Natural killer cell (primary cell): Measurements from ENCODE around the gene GRID2. TPM values are rescaled to one million over a fixed set of nuclear protein-coding genes. Genes with fewer than 3 reads are reported as not detected.

Experiments
- ATAC-seq, 3 donors: fragments of 150-1000 bp in 2 of 3; fragments of 200-7000 bp in 1 of 3; cut with Tn5 transposase; 1 replicate in 1 of 3; 2 replicates in 2 of 3; pipeline ENCODE4 v1.10.0; 2021; ENCODE audit warnings: mild to moderate bottlenecking in 2 of 3, moderate library complexity in 2 of 3
- DNase-seq, 2 donors: peaks; one replicate each; pipeline versions ENCODE4 v3.0.0 to v3.0.0-alpha.2; 2013 to 2021; ENCODE audit warnings: mixed read lengths in 1 of 2
- H3K27ac ChIP-seq: one replicate; pipeline ENCODE4 v1.5.1; 2013; ENCODE audit warnings: mild to moderate bottlenecking, low read length
- H3K27me3 ChIP-seq: one replicate; pipeline ENCODE4 v1.6.1; 2013; ENCODE audit warnings: low read length; ENCODE audit not compliant: control insufficient read depth, insufficient read depth
- H3K36me3 ChIP-seq: one replicate; pipeline ENCODE4 v1.6.1; 2013; ENCODE audit warnings: low read length; ENCODE audit not compliant: control insufficient read depth, insufficient read depth
- H3K4me1 ChIP-seq: one replicate; pipeline ENCODE4 v1.6.1; 2013; ENCODE audit warnings: low read length; ENCODE audit not compliant: control insufficient read depth, insufficient read depth
- H3K4me3 ChIP-seq: one replicate; pipeline ENCODE4 v1.5.1; 2013; ENCODE audit warnings: low read length
- H3K9me3 ChIP-seq: one replicate; pipeline ENCODE4 v1.6.1; 2013; ENCODE audit warnings: low read length; ENCODE audit not compliant: control insufficient read depth, insufficient read depth
- H3K27ac Mint-ChIP-seq, 2 donors: one replicate each; pipeline ENCODE4 v1.8.0; 2022; ENCODE audit warnings: mild to moderate bottlenecking in 2 of 2, mixed read lengths in 2 of 2, moderate library complexity in 1 of 2
- H3K27me3 Mint-ChIP-seq, 2 donors: one replicate each; pipeline ENCODE4 v1.8.0; 2022; ENCODE audit warnings: low read depth in 2 of 2, mixed read lengths in 2 of 2
- H3K36me3 Mint-ChIP-seq: one replicate; pipeline ENCODE4 v1.8.0; 2022; ENCODE audit warnings: mixed read lengths
- H3K4me1 Mint-ChIP-seq, 2 donors: one replicate each; pipeline ENCODE4 v1.8.0; 2022; ENCODE audit warnings: mixed read lengths in 2 of 2
- H3K4me3 Mint-ChIP-seq: one replicate; pipeline ENCODE4 v1.8.0; 2022; ENCODE audit warnings: mild to moderate bottlenecking, moderate library complexity, mixed read lengths
- H3K9me3 Mint-ChIP-seq, 2 donors: one replicate each; pipeline ENCODE4 v1.8.0; 2022; ENCODE audit warnings: mixed read lengths in 2 of 2
- CTCF ChIP-seq: fragments of 200-600 bp; IDR thresholded peaks from one replicate; pipeline ENCODE4 v1.8.0; 2022; ENCODE audit warnings: antibody characterized with exemption
- WGBS: methylation state at CpG from one replicate; pipeline ENCODE4 v1.1.7; 2013; ENCODE audit warnings: missing lambda C conversion rate; ENCODE audit not compliant: insufficient coverage; 5-methylcytosine and 5-hydroxymethylcytosine counted together
- intact Hi-C: fragments of 100-400 bp; cut with micrococcal nuclease; formaldehyde crosslinking; loops from one replicate; pipeline ENCODE4 v1.14.2; 2022
- total RNA-seq, 4 donors: library from RNA; stranded (reverse); fragments of 120-200 nt in 1 of 4; gene quantifications; one replicate each; pipeline versions ENCODE4 v1.2.3 to v1.2.4, GENCODE V29; 2013 to 2022

GRID2 gene
- not detected for total RNA-seq
- not detected for total RNA-seq (2013)

DNA sequence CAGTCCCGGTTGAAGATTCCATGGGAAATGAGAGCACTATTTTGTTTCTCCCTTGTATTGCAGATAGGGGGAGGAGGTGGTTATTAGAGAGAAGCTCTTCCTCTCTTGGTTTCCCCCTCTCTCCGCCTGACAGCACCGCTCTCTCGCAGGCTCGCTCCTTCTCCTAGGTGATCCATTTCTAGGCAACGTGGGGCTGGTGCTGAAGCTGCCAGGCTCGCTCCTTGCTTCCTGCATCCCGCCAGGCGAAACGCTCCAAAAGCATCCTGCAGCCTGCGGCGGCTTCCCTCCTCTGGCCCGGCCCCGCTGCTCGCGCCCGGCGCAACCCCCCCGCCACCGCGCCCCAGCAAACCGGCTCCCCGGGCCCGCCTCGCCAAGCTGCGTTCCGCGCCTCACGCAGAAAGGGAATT is at the start of gene GRID2:
Gene GRID2 (plus strand): TSS at position 346 of the 407 bp plus-strand sequence.
- no peak within 1 kb of the TSS for H3K27ac Mint-ChIP-seq
- peaks cover 6 to 13% of the 10 kb centered on the region in 2 donors for H3K27me3 Mint-ChIP-seq
- peaks cover 12% of the 10 kb centered on the region for H3K27me3 ChIP-seq
- no peak for DNase-seq
- peaks cover 7 to 8% of the 10 kb centered on the region in 2 donors for H3K9me3 Mint-ChIP-seq
- no peaks in the 10 kb centered on the region for H3K4me1 Mint-ChIP-seq
- no peaks in the 10 kb centered on the region for H3K4me1 ChIP-seq
- 2% methylated on average over 29 of the region's 29 CpGs for WGBS
- no peak within 1 kb of the TSS for H3K4me3 ChIP-seq
- intact Hi-C loops, result no loop called here
- no peaks in the 10 kb centered on the region for H3K36me3 ChIP-seq
- peaks cover 8% of the 10 kb centered on the region for H3K36me3 Mint-ChIP-seq
- TF ChIP-seq CTCF, result no peak
- no peaks in the 10 kb centered on the region for H3K9me3 ChIP-seq
- H3K4me3 Mint-ChIP-seq, result no peak within 1 kb of the TSS
- ATAC-seq, result no peak
- no peak within 1 kb of the TSS for H3K27ac ChIP-seq

DNA sequence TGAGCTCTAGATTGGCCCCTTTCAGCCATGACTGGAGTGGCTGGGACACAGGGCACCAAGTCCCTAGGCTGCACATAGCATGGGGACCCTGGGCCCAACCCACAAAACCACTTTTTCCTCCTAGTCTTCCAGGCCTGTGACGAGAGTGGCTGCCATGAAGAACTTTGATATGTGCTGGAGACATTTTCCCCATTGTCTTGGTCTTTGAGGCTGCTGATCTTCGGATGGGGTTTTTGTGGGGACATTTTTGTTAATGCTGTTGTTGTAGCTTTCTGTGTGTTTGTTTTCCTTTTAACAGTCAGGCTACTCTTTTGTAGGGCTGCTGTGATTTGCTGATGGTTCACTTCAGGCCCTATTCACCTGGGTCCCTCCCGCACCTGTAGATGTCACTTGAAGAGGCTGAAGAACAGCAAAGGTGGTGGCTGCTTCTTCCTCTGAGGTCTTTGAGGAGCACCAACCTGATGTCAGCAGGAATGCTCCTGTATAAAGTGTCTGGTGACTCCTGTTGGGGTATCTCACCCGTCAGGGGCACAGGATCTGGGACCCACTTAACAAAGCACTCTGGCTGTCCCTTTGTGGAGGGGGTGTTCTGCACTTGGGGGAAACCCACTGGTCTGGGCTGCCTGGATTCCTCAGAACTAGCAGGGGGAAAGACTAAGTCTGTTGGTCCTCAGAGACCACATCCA is 49.6 kb upstream of the GRID2 start:
- Mint-ChIP-seq H3K27me3 (no peaks in the 10 kb centered on the region), H3K4me1 (no peaks in the 10 kb centered on the region), H3K9me3 (peaks cover 12 to 33% of the 10 kb centered on the region in 2 donors), H3K27ac (no peak overlapping the region), H3K4me3 (no peak overlapping the region), H3K36me3 (no peaks in the 10 kb centered on the region)
- no peak for TF ChIP-seq CTCF
- H3K4me3 ChIP-seq, result no peak overlapping the region
- WGBS, result 85% methylated on average over 4 of the region's 4 CpGs
- H3K9me3 ChIP-seq, result peaks cover 18% of the 10 kb centered on the region
- ATAC-seq (no peak), DNase-seq (no peak)
- H3K4me1 ChIP-seq, result no peaks in the 10 kb centered on the region
- no peaks in the 10 kb centered on the region for H3K27me3 ChIP-seq
- H3K27ac ChIP-seq, result no peak overlapping the region
- intact Hi-C loops, result no loop called here
- H3K36me3 ChIP-seq, result no peaks in the 10 kb centered on the region

GRCh38 chr4:92254767-92255442 is 48.9 kb upstream of the GRID2 start:
- no peak for DNase-seq
- Mint-ChIP-seq H3K27ac (no peak overlapping the region), H3K9me3 (peaks cover 11 to 30% of the 10 kb centered on the region in 2 donors), H3K36me3 (no peaks in the 10 kb centered on the region), H3K27me3 (no peaks in the 10 kb centered on the region), H3K4me1 (no peaks in the 10 kb centered on the region), H3K4me3 (no peak overlapping the region)
- WGBS, result 85% methylated on average over 8 of the region's 8 CpGs
- no peaks in the 10 kb centered on the region for H3K27me3 ChIP-seq
- no peak for TF ChIP-seq CTCF
- no peak overlapping the region for H3K27ac ChIP-seq
- intact Hi-C loops, result no loop called here
- H3K4me3 ChIP-seq, result no peak overlapping the region
- H3K4me1 ChIP-seq, result no peaks in the 10 kb centered on the region
- H3K36me3 ChIP-seq, result no peaks in the 10 kb centered on the region
- ATAC-seq, result no peak
- peaks cover 18% of the 10 kb centered on the region for H3K9me3 ChIP-seq
